HG02588 (cell line): ENCODE results near the gene PEX1.
"Not testable (repeated sequence)": the region's sequence is repeated elsewhere in the genome, so short reads cannot be mapped to it uniquely, and the experiment has no call there.

Experiments
- ATAC-seq: cut with Tn5 transposase; IDR thresholded peaks from one replicate; pipeline ENCODE4 v1.9.1; 2021; ENCODE audit warnings: mild to moderate bottlenecking, moderate library complexity; ENCODE audit not compliant: unreplicated experiment

Gene PEX1

GRCh38 chr7:92461027-92462003 lies 67.0 kb downstream of the PEX1 start:
- peak; percentile 68 for ATAC-seq

GRCh38 chr7:92460510-92460909 lies 67.8 kb downstream of the PEX1 start:
- no peak for ATAC-seq

GRCh38 chr7:92460109-92460508 lies 68.2 kb downstream of the PEX1 start:
- ATAC-seq: no peak

- no peak for ATAC-seq
Measured at GRCh38 chr7:92456236-92456635, 72.1 kb downstream of the PEX1 start.

GRCh38 chr7:92451645-92452044 lies 76.7 kb downstream of the PEX1 start:
- ATAC-seq: no peak

GRCh38 chr7:92448205-92448747 lies 80.0 kb downstream of the PEX1 start:
- peak; percentile 28 for ATAC-seq

- peak; percentile 92 for ATAC-seq
Measured at GRCh38 chr7:92447345-92448204, 80.7 kb downstream of the PEX1 start, which contains the start of gene GATAD1. Gene GATAD1, plus strand, starts transcription at chr7:92447482. Its CDS starts 248 bp downstream, at chr7:92447730.

GRCh38 chr7:92446869-92447344 lies 81.4 kb downstream of the PEX1 start:
- no peak for ATAC-seq

- ATAC-seq: not testable (repeated sequence)
Measured at GRCh38 chr7:92442720-92443119, 85.6 kb downstream of the PEX1 start.

GRCh38 chr7:92437956-92438491 lies 90.3 kb downstream of the PEX1 start:
- no peak for ATAC-seq
